HG03457 (cell line): ENCODE measurements around the gene WNT9A.
"Not testable (repeated sequence)": the region's sequence is repeated elsewhere in the genome, so short reads cannot be mapped to it uniquely, and the experiment has no call there.

Source experiments
- ATAC-seq: cut with Tn5 transposase; IDR thresholded peaks from one replicate; pipeline ENCODE4 v1.9.1; 2021; ENCODE audit warnings: moderate number of reproducible peaks; ENCODE audit not compliant: unreplicated experiment

The WNT9A gene

DNA sequence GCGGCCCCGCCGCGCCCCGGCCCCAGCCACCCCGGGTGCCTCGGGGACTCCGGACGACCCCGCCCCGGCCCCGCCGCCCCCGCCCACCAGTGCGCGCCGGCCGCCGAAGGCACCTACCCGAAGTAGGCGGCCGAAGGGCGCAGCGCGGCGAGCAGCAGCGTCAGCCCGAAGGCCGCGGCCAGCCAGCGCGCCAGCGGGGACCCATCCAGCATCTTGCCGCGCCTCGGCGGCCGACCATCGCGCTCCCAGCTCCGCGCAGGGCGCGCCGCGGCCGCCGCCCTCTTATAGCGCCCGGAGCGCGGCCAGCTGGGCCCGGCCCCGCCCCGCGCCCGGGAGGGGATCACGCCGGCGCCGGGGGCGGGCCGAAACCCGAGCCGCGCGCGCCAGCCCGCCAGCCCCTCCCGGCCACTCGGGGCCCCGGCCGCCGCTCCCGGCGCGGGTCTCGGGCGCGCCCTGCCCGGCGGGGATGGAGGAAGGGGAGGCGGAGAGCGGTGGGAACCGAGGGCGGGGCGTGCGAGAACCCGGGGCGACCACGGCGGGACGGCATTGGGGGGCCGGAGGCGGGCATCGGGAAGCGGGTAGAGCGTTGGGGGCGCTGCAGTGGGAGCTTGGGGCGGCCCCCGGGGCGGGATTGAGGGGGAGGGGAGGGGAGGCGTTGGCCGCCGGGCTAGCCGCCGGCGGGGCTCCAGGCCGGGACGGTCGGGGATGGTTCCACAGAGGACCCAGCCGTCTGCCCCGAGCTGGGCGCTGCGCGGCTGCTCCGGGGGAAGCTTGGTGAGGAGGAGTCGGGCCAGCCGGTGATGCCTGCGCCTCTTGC lies at the start of gene WNT9A:
Gene WNT9A, minus strand, starts transcription at position 257 of the 817 bp plus-strand sequence. Its CDS starts 45 bp downstream, at position 212.
- ATAC-seq = no peak

- no peak for ATAC-seq
Observed at GRCh38 chr1:227996187-227996950, 48.6 kb upstream of the WNT9A start.

DNA sequence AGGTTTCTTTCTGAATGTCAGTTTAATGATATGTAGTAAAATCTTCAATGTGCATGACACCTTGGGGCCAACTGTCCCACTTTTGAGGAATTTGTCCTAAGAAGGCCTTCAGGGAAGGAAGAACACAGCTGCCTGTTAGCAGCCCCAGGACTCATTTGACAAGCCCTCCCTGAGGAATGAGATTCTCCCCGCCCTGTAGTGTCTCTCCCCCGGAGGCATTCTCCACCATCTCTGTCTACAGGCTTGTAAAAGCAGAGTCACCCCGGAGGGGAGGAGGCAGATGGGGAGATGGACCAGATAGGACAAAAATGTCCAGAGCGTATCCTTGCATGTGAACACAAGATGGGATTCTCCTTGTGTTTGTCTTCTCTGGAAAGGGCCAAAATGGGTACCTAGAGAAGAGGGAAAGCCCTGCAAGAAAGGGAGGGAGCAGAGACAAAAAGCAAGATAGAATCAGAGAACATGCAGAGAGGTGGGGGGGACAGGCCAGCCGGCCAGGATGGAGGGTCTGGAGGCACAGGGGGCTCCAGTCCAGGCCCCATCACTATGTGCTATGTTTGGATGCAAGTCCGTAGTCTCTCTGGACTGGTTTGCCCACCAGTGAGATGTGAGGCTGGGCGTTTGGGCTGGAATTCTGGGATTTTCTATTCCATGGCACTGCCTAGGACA lies 47.0 kb upstream of the WNT9A start:
- ATAC-seq = no peak

GRCh38 chr1:227987181-227987580 lies 39.4 kb upstream of the WNT9A start:
- ATAC-seq = no peak

- not testable (repeated sequence) for ATAC-seq
Observed at GRCh38 chr1:227975583-227976283, 28.0 kb upstream of the WNT9A start.

DNA sequence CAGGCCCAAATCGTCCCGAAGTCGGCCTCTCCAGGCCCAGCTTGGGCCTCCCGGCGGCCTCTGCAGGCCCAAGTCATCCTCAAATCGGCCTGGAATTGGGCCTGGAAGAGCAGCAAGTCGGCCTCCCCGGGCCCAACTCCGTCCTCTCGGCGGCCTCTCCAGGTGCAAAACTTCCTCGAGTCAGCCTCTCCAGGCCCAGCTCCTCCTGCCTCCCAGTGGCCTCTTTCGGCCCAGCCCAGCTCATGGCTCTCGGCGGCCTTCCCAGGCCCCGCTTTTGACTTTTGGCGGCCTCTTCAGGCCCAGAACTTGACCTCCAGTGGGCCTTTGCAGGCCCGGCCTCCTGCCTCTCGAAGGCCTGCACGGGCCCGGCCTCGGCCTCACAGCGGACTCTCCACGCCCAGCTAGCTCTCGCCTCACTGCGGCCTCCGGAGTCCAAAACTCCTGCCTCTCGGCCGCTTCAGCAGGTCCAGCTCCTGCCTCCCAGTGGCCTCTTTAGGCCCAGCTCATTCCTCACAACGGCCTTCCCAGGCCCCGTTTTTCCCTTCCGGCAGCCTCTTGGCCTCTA lies 26.1 kb upstream of the WNT9A start:
- ATAC-seq = not testable (repeated sequence)

- not testable (repeated sequence) for ATAC-seq
Observed at GRCh38 chr1:227972843-227973374, 25.2 kb upstream of the WNT9A start.

DNA sequence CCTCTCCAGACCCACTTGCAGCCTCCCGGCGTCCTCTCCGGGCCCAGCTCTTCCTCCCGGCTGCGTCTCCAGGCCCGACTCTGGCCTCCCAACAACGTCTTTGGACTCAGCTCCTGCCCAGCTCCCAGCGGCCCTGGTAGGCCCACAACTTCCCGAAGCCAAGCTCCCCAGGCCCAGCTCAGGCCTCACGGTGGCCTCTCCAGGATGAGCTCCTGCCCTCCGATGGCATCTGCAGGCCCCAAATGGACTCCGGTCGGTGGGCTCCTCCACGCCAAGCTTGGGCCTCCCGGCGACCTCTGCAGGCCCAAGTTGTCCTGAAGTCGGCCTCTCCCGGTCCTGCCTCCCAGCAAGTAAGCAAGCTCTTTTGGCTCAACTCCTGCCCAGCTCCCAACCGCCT lies 24.5 kb upstream of the WNT9A start:
- not testable (repeated sequence) for ATAC-seq

GRCh38 chr1:227971643-227972282 lies 24.0 kb upstream of the WNT9A start:
- not testable (repeated sequence) for ATAC-seq

GRCh38 chr1:227971216-227971615 lies 23.5 kb upstream of the WNT9A start:
- ATAC-seq = not testable (repeated sequence)

DNA sequence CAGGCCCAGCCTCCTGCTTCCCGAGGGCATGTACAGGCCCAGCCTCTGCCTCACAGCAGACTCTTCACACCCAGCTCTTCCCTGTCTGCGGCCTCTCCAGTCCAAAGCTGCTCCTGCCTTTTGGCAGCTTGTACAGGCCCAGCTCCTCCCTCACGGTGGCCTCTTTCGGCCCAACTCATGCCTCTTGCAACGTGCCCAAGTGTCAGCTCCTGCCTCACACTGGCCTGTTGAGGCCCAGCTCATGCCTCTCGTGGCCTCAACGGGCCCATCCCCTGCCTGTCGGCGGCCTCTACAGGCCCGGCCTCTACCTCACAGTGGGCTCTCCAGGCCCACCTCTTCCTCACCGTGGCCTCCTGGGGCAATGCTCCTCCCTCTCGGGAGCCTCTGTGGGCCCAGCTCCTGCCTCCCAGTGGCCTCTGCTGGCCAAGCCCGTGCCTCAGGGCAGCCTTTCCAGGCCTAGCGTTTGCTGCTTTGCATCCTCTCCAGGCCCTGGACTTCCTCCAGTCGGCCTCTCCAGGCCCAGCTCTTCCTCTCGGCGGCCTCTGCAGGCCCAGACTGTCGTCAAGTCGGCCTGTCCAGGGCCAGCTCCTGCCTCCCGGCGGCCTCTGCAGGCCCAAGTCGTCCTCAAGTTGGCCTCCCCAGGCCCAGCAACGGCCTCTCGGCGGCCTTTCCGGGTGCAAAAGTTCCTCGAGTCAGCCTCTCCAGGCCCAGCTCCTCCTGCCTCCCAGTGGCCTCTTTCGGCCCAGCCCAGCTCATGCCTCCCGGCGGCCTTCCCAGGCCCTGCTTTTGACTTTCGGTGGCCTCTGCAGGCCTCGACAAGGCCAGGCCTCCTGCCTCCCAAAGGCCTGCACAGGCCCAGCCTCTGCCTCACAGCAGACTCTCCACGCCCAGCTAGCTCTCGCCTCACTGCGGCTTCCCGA lies 22.6 kb upstream of the WNT9A start:
- not testable (repeated sequence) for ATAC-seq

DNA sequence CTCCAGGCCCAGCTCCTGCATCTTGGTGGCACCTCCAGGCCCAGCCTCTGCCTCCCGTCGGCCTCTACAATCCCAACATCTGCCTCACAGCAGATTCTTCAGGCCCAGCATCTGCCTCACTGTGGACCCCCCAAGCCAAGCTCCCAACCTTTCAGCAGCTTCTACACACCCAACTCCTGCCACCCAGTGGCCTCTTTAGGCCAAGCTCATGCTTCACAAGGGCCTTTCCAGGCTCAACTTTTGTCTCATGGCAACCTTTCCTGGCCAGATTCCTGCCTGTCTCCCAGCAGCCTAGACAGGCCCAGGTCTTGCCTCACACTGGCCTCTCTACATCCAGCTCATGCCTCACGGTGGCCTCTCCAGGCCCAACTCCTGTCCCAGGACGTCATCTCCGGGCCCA lies 20.1 kb upstream of the WNT9A start:
- ATAC-seq = not testable (repeated sequence)

- ATAC-seq = not testable (repeated sequence)
Observed at GRCh38 chr1:227966733-227967132, 19.0 kb upstream of the WNT9A start.

DNA sequence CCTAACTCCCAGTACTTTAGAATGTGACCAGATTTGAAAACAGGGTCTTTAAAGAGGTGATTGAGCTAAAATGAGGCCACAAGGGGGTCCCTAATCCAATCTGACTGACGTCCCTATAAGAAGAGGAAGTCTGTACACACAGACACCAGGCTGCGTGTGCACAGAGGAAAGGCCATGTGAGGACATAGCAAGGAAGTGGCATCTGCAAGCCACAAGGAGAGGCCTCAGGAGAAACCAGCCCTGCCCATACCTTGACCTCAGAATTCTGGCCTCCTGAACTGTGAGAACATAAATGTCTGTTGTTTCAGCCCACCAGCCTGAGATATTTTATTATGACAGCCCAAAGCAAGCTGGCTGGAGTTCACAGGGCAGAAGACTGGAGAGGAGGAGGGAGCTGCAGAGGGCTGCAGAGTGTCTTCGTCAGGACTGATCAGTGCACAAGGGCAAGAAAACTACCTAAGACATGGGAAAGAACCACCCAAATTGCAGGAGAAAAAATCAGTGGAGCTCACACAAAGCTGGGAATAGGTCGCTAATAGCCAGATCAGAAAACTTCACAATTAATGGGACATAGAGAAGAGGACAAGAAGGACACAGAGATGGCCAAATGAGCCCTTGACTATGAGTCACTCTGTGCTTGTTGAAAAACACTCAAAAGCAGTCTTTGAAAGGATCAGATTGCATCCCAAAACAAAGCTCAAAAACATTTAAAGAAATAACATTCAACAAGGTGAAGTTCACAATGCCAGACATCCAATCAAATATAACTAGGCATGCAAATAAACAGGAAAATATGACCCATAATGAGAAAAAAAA lies 14.1 kb upstream of the WNT9A start:
- ATAC-seq = no peak

- ATAC-seq = no peak
Observed at GRCh38 chr1:227959325-227959860, 11.7 kb upstream of the WNT9A start.

DNA sequence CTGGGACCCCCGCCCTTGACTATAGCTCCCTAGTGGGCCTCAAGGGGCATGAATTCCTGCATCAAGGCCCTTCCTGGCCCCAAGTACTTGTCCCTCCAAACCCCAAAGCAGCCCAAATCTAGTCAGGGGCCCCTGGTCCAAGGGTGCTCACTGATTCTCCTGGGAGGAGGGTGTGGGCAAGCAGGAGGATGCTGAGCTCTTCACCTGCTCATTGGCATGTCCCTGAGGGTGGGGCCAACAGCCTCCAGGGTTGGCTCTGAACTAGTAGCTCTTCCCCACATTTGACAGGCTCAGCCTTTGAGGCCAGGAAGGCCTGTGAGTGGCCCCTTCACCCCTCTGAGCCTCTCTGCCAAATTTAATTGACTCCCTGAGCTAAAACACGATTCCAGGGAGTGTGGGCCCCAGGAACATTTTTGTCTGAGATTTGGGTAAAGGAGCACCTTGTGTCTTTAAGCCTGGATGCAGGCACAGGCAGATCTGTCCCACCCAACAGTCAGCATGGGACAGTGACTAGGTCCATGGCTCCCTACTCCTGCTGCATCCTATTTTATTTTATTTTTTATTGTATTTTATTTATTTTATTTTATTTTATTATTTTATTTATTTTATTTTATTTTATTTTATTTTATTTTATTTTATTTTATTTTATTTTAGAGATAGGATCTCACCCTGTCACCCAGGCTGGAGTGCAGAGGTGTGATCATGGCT lies 11.0 kb upstream of the WNT9A start:
- ATAC-seq = no peak

- ATAC-seq = no peak
Observed at GRCh38 chr1:227955808-227956207, 8.1 kb upstream of the WNT9A start.
